Endodermal cell (in vitro differentiated cells): ENCODE data around the gene TLCD3B. TPM values are rescaled to one million over a fixed set of nuclear protein-coding genes. Genes with fewer than 3 reads are reported as not detected.

Experiments
- DNase-seq: peaks from one replicate; pipeline ENCODE4 v3.0.0-alpha.2; 2017
- H3K27ac ChIP-seq: 2 replicates; pipeline ENCODE4 v1.5.1; 2013; ENCODE audit warnings: mild to moderate bottlenecking, low read depth, low read length, moderate library complexity
- H3K27me3 ChIP-seq: 2 replicates; pipeline ENCODE4 v1.6.1; 2013; ENCODE audit warnings: mild to moderate bottlenecking, low read length, moderate library complexity; ENCODE audit not compliant: insufficient read depth, control insufficient read depth, poor library complexity, severe bottlenecking
- H3K36me3 ChIP-seq: 2 replicates; pipeline ENCODE4 v1.7.0; 2013; ENCODE audit warnings: mild to moderate bottlenecking, low read length, moderate library complexity; ENCODE audit not compliant: control insufficient read depth, insufficient read depth
- H3K4me1 ChIP-seq: one replicate; pipeline ENCODE4 v1.7.0; 2013; ENCODE audit warnings: low read length; ENCODE audit not compliant: control insufficient read depth, insufficient read depth
- H3K4me3 ChIP-seq: 2 replicates; pipeline ENCODE4 v1.5.1; 2013; ENCODE audit warnings: mild to moderate bottlenecking, low read length, moderate library complexity
- H3K9ac ChIP-seq: 2 replicates; pipeline ENCODE4 v1.6.1; 2013; ENCODE audit warnings: mild to moderate bottlenecking, low read length, moderate library complexity; ENCODE audit not compliant: poor library complexity, severe bottlenecking; ENCODE audit errors: extremely low read depth
- H3K9me3 ChIP-seq: 2 replicates; pipeline ENCODE4 v1.6.1; 2013; ENCODE audit warnings: mild to moderate bottlenecking, low read length, moderate library complexity; ENCODE audit not compliant: control insufficient read depth
- H3K27ac Mint-ChIP-seq: 2 replicates; pipeline ENCODE4 v1.8.0; 2020; ENCODE audit warnings: mixed read lengths
- H3K27me3 Mint-ChIP-seq: 2 replicates; pipeline ENCODE4 v1.8.0; 2021; ENCODE audit warnings: mild to moderate bottlenecking, mixed read lengths; ENCODE audit not compliant: insufficient read depth
- H3K36me3 Mint-ChIP-seq: 2 replicates; pipeline ENCODE4 v1.8.0; 2020; ENCODE audit warnings: low read depth, mixed read lengths
- H3K4me1 Mint-ChIP-seq: 2 replicates; pipeline ENCODE4 v1.8.0; 2020; ENCODE audit warnings: mixed read lengths
- H3K4me3 Mint-ChIP-seq: 2 replicates; pipeline ENCODE4 v1.8.0; 2020; ENCODE audit warnings: mild to moderate bottlenecking, moderate library complexity, mixed read lengths
- H3K9me3 Mint-ChIP-seq: 2 replicates; pipeline ENCODE4 v1.8.0; 2020; ENCODE audit warnings: mild to moderate bottlenecking, mixed read lengths
- CTCF ChIP-seq: fragments of 200-600 bp; sonication (generic); conservative IDR thresholded peaks from 2 replicates; pipeline ENCODE4 v1.5.0; 2021; ENCODE audit warnings: antibody characterized with exemption, mild to moderate bottlenecking
- WGBS, 2 experiments: methylation state at CpG; one replicate each; pipeline versions ENCODE4 v1.1.5 to v1.1.7; 2013; ENCODE audit warnings: missing lambda C conversion rate in 2 of 2, mixed read lengths in 1 of 2; ENCODE audit not compliant: insufficient coverage in 1 of 2, insufficient read length in 1 of 2; 5-methylcytosine and 5-hydroxymethylcytosine counted together
- total RNA-seq, 2 donors: library from RNA; stranded (reverse); fragmentation: NEBNext Ultra II Directional in 1 of 2; extraction: Animal tissue kit (Norgen Biotek cat#: 25700) in 1 of 2; gene quantifications; 2 replicates in 1 of 2; 3 replicates in 1 of 2; pipeline ENCODE4 v1.2.1, GENCODE V29; 2021

The TLCD3B gene
- total RNA-seq, 2 donors from 2014 or later = 3.3 to 3.5 TPM

GRCh38 chr16:29995911-29996765 is 34.9 kb downstream of the TLCD3B start, which contains the start of gene INO80E:
INO80E (plus strand) TSS chr16:29996241; CDS start chr16:29996311, 70 bp downstream.
- peak within 1 kb of the TSS; percentile 98 for H3K27ac Mint-ChIP-seq
- peak within 1 kb of the TSS; percentile 78 for H3K27ac ChIP-seq

GRCh38 chr16:29995324-29995910 is 35.7 kb downstream of the TLCD3B start, which contains the start of gene HIRIP3:
HIRIP3 (minus strand) TSS chr16:29995617; CDS start chr16:29995605, 12 bp downstream.
- peak within 1 kb of the TSS; percentile 98 for H3K27ac Mint-ChIP-seq
- peak within 1 kb of the TSS; percentile 78 for H3K27ac ChIP-seq
- H3K4me3 Mint-ChIP-seq = peak within 1 kb of the TSS; percentile 97
- H3K27me3 ChIP-seq = no peaks in the 10 kb centered on the region
- peak within 1 kb of the TSS; percentile 98 for H3K4me3 ChIP-seq
- H3K9me3 Mint-ChIP-seq = no peaks in the 10 kb centered on the region
- H3K4me1 ChIP-seq = no peaks in the 10 kb centered on the region
- no peak for TF ChIP-seq CTCF
- peak; percentile 93 for DNase-seq
- H3K36me3 ChIP-seq = peaks cover 29% of the 10 kb centered on the region
- H3K36me3 Mint-ChIP-seq = peaks cover 35% of the 10 kb centered on the region
- no peaks in the 10 kb centered on the region for H3K27me3 Mint-ChIP-seq
- 0 to 1% methylated on average over 27 to 53 of the region's 53 CpGs for WGBS, 2 experiments
- H3K4me1 Mint-ChIP-seq = peaks cover 7% of the 10 kb centered on the region
- peak within 1 kb of the TSS; percentile 93 for H3K9ac ChIP-seq
- no peaks in the 10 kb centered on the region for H3K9me3 ChIP-seq

More at GRCh38 chr16:29995911-29996765, 34.9 kb downstream of the TLCD3B start, which contains the start of gene INO80E:
- H3K9ac ChIP-seq = peak within 1 kb of the TSS; percentile 93
- H3K4me1 ChIP-seq = no peaks in the 10 kb centered on the region
- H3K4me3 Mint-ChIP-seq = peak within 1 kb of the TSS; percentile 97
- no peaks in the 10 kb centered on the region for H3K27me3 ChIP-seq
- peak within 1 kb of the TSS; percentile 98 for H3K4me3 ChIP-seq
- H3K9me3 Mint-ChIP-seq = no peaks in the 10 kb centered on the region
- H3K36me3 ChIP-seq = peaks cover 30% of the 10 kb centered on the region
- H3K4me1 Mint-ChIP-seq = peaks cover 7% of the 10 kb centered on the region
- H3K36me3 Mint-ChIP-seq = peaks cover 32% of the 10 kb centered on the region
- WGBS, 2 experiments = 0% methylated on average over 50 to 65 of the region's 65 CpGs
- TF ChIP-seq CTCF = no peak
- no peaks in the 10 kb centered on the region for H3K9me3 ChIP-seq
- peak; percentile 100 for DNase-seq
- no peaks in the 10 kb centered on the region for H3K27me3 Mint-ChIP-seq

GRCh38 chr16:29994600-29995323 is 36.3 kb downstream of the TLCD3B start:
- Mint-ChIP-seq H3K27ac (peak overlapping the region; percentile 98), H3K4me1 (peaks cover 7% of the 10 kb centered on the region), H3K9me3 (no peaks in the 10 kb centered on the region), H3K36me3 (peaks cover 40% of the 10 kb centered on the region), H3K4me3 (peak overlapping the region; percentile 97), H3K27me3 (no peaks in the 10 kb centered on the region)
- H3K36me3 ChIP-seq = peaks cover 35% of the 10 kb centered on the region
- H3K27ac ChIP-seq = no peak overlapping the region
- 32 to 45% methylated on average over 12 to 24 of the region's 24 CpGs for WGBS, 2 experiments
- H3K4me1 ChIP-seq = no peaks in the 10 kb centered on the region
- no peak for DNase-seq
- H3K4me3 ChIP-seq = peak overlapping the region; percentile 98
- no peaks in the 10 kb centered on the region for H3K27me3 ChIP-seq
- no peaks in the 10 kb centered on the region for H3K9me3 ChIP-seq
- no peak for TF ChIP-seq CTCF
- peak overlapping the region; percentile 93 for H3K9ac ChIP-seq
